ENCODE results near the gene PSMB2.

DNA sequence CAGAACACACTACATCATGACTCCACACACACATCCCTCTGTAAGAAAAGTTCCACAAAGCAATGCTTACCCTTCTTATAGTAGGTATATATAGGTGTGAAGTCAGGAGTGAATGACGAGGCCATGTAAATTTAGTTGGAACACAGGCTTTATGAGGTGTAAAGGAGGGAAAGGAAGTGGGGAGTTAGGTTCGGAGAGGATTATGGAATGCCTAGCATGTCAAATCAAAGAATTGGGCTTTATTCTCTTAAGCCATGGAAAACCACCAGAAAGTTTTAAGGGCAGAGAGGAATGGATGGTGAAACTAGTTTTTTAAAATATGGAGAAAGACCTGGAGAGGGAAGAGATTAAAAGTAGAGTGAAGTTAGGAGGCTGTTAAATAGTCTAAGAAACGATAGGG is 41.9 kb downstream of the PSMB2 start:
- no peak for TF ChIP-seq CTCF (IDR thresholded peaks at IDR 0.05)
- no peak for TF ChIP-seq POLR2A (IDR thresholded peaks at IDR 0.05)
- no peak for TF ChIP-seq POLR2AphosphoS5 (IDR thresholded peaks at IDR 0.05)
